ENCODE results near the gene PLCH2. TPM values are rescaled to one million over a fixed set of nuclear protein-coding genes. Genes with fewer than 3 reads are reported as not detected.

Gene PLCH2
- total and polyA plus RNA-seq, 2 of the 13 experiments (the other 11 are each of a cell fraction or from before 2014, with no cell fraction given) = 0.15 to 0.67 TPM

DNA sequence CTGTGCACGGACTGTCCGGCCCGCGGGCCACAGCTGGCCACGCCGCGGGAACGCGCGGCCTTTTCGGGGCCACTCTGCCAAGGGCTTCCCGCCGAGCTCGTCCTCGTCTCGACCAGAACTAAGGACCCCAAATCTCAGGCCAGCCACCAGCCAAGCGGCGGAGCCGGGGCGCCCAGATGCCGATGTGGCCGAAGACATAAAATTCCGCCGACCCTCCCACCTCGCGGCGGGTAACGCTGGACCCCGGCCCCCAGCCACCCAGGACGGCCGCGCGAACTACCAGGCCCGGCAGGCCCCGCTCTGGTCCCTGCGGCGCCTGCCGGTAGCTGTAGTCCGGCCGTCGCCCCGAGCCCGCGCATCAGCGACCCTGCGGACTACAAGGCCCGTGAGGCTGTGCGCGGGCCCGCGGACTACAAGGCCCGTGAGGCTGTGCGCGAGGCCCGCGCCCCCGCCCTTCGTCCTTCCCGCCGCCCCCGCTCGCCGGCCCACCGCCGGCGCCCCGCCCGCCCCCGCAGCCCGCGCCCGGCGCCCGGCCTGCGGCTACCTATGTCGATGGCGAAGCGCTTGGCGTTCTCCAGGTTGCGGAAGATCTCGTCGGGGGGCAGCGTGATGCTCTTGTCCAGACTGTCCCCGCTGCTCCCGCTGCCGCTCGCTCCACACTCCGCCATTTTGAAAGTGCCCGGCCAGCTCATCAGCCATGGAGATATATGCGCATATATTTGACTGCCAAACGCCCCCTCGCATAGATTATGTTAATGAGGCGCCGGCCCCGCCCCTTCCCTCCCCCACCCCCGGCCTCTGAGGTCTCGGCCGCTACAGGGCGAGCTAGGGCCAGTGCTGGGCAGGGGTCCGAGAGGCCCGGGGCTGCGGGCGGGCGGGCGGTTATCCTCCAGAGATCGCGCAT is 50.1 kb downstream of the PLCH2 start, which contains the start of gene PANK4 (continued):
- TF ChIP-seq HDAC2 (CRISPR knock-in tag; IDR thresholded peaks at IDR 0.05) (no peak), HES4 (CRISPR knock-in tag; IDR thresholded peaks at IDR 0.05; ENCODE audit: borderline replicate concordance) (0 out of 2 replicates have a peak, but pooled peaks have one; percentile 60), ZEB1 (IDR thresholded peaks at IDR 0.05; ENCODE audit: insufficient replicate concordance, low read depth) (no peak), ZNF776 (CRISPR knock-in tag; IDR thresholded peaks at IDR 0.05) (no peak), ZNF354B (CRISPR knock-in tag; IDR thresholded peaks at IDR 0.05) (no peak), CREB1 (IDR thresholded peaks at IDR 0.05) (no peak), CREB1 (CRISPR knock-in tag; IDR thresholded peaks at IDR 0.05) (no peak), TARDBP (CRISPR knock-in tag; IDR thresholded peaks at IDR 0.05) (no peak), ZFP90 (CRISPR knock-in tag; IDR thresholded peaks at IDR 0.05; ENCODE audit: borderline replicate concordance) (no peak), ZNF773 (CRISPR knock-in tag; IDR thresholded peaks at IDR 0.05; ENCODE audit: borderline replicate concordance) (no peak), TCF7 (IDR thresholded peaks at IDR 0.05; ENCODE audit: low read depth) (no peak), RFX1 (IDR thresholded peaks at IDR 0.05) (no peak), ZNF34 (CRISPR knock-in tag; IDR thresholded peaks at IDR 0.05; ENCODE audit: borderline replicate concordance) (no peak)
- TF ChIP-seq, protein P1, sequence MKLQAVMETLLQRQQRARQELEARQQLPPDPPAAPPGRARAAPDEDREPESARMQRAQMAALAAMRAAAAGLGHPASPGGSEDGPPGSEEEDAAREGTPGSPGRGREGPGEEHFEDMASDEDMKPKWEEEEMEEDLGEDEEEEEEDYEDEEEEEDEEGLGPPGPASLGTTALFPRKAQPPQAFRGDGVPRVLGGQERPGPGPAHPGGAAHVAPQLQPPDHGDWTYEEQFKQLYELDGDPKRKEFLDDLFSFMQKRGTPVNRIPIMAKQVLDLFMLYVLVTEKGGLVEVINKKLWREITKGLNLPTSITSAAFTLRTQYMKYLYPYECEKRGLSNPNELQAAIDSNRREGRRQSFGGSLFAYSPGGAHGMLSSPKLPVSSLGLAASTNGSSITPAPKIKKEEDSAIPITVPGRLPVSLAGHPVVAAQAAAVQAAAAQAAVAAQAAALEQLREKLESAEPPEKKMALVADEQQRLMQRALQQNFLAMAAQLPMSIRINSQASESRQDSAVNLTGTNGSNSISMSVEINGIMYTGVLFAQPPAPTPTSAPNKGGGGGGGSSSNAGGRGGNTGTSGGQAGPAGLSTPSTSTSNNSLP (IDR thresholded peaks at IDR 0.05; ENCODE audit: low read depth, low read length) = no peak
- TF ChIP-seq, protein P2, sequence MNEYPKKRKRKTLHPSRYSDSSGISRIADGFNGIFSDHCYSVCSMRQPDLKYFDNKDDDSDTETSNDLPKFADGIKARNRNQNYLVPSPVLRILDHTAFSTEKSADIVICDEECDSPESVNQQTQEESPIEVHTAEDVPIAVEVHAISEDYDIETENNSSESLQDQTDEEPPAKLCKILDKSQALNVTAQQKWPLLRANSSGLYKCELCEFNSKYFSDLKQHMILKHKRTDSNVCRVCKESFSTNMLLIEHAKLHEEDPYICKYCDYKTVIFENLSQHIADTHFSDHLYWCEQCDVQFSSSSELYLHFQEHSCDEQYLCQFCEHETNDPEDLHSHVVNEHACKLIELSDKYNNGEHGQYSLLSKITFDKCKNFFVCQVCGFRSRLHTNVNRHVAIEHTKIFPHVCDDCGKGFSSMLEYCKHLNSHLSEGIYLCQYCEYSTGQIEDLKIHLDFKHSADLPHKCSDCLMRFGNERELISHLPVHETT (CRISPR knock-in tag; conservative IDR thresholded peaks at IDR 0.05) = no peak
- TF ChIP-seq, protein P3, sequence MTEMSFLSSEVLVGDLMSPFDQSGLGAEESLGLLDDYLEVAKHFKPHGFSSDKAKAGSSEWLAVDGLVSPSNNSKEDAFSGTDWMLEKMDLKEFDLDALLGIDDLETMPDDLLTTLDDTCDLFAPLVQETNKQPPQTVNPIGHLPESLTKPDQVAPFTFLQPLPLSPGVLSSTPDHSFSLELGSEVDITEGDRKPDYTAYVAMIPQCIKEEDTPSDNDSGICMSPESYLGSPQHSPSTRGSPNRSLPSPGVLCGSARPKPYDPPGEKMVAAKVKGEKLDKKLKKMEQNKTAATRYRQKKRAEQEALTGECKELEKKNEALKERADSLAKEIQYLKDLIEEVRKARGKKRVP (CRISPR knock-in tag; IDR thresholded peaks at IDR 0.05) = no peak
- TF ChIP-seq, protein P4, sequence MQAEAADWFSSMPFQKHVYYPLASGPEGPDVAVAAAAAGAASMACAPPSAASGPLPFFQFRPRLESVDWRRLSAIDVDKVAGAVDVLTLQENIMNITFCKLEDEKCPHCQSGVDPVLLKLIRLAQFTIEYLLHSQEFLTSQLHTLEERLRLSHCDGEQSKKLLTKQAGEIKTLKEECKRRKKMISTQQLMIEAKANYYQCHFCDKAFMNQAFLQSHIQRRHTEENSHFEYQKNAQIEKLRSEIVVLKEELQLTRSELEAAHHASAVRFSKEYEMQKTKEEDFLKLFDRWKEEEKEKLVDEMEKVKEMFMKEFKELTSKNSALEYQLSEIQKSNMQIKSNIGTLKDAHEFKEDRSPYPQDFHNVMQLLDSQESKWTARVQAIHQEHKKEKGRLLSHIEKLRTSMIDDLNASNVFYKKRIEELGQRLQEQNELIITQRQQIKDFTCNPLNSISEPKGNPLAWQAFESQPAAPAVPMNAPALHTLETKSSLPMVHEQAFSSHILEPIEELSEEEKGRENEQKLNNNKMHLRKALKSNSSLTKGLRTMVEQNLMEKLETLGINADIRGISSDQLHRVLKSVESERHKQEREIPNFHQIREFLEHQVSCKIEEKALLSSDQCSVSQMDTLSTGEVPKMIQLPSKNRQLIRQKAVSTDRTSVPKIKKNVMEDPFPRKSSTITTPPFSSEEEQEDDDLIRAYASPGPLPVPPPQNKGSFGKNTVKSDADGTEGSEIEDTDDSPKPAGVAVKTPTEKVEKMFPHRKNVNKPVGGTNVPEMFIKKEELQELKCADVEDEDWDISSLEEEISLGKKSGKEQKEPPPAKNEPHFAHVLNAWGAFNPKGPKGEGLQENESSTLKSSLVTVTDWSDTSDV (CRISPR knock-in tag; IDR thresholded peaks at IDR 0.05) = no peak
- TF ChIP-seq, protein P5, sequence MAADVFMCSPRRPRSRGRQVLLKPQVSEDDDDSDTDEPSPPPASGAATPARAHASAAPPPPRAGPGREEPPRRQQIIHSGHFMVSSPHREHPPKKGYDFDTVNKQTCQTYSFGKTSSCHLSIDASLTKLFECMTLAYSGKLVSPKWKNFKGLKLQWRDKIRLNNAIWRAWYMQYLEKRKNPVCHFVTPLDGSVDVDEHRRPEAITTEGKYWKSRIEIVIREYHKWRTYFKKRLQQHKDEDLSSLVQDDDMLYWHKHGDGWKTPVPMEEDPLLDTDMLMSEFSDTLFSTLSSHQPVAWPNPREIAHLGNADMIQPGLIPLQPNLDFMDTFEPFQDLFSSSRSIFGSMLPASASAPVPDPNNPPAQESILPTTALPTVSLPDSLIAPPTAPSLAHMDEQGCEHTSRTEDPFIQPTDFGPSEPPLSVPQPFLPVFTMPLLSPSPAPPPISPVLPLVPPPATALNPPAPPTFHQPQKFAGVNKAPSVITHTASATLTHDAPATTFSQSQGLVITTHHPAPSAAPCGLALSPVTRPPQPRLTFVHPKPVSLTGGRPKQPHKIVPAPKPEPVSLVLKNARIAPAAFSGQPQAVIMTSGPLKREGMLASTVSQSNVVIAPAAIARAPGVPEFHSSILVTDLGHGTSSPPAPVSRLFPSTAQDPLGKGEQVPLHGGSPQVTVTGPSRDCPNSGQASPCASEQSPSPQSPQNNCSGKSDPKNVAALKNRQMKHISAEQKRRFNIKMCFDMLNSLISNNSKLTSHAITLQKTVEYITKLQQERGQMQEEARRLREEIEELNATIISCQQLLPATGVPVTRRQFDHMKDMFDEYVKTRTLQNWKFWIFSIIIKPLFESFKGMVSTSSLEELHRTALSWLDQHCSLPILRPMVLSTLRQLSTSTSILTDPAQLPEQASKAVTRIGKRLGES (CRISPR knock-in tag; IDR thresholded peaks at IDR 0.05; ENCODE audit: borderline replicate concordance) = no peak
- TF ChIP-seq, protein P6, sequence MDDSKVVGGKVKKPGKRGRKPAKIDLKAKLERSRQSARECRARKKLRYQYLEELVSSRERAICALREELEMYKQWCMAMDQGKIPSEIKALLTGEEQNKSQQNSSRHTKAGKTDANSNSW (CRISPR knock-in tag; IDR thresholded peaks at IDR 0.05; ENCODE audit: borderline replicate concordance) = no peak

All from HepG2 (cell line).